HCT116 (cell line): Measurements from ENCODE around the gene ABCC1. TPM values are rescaled to one million over a fixed set of nuclear protein-coding genes. Genes with fewer than 3 reads are reported as not detected.

ENCODE experiments used
- ATAC-seq: fragments of 200-7000 bp; cut with Tn5 transposase; 2 replicates; pipeline ENCODE4 v1.9.1; 2020; ENCODE audit warnings: mild to moderate bottlenecking, moderate library complexity
- BruUV-seq: library from RNA; stranded (reverse); fragments of 400-500 nt; replicated peaks from 2 replicates; lab custom pipeline; 2021; lab: Mats Ljungman, UMichigan
- CTCF ChIA-PET: fragments of 300-600 bp; sonication (Branson Sonifier 250); formaldehyde crosslinking; loops from one replicate; lab custom pipeline; 2021; ENCODE audit warnings: antibody characterized with exemption; lab: Charles Lee
- POLR2A ChIA-PET: fragments of 300-600, 350-600 bp; sonication (Branson Sonifier 250); formaldehyde crosslinking; loops from one replicate; lab custom pipeline; 2021; ENCODE audit warnings: antibody characterized with exemption; lab: Charles Lee
- RAD21 ChIA-PET, 2 experiments: fragments of 300-600 bp; sonication (Branson Sonifier 250); formaldehyde crosslinking; loops; one replicate each; lab custom pipeline; 2023; ENCODE audit warnings: low total read pairs in 2 of 2; ENCODE audit not compliant: uncharacterized antibody in 2 of 2, unreplicated experiment in 2 of 2, low non-redundant PET in 1 of 2; lab: Charles Lee
- DNase-seq: peaks from one replicate; pipeline ENCODE4 v3.0.0-alpha.2; 2010; ENCODE audit warnings: low read depth, low spot score
- H2AFZ ChIP-seq: fragments of 200-600 bp; shearing (Covaris generic), sonication (generic); 2 replicates; pipeline ENCODE4 v1.6.1; 2017; ENCODE audit warnings: low read depth, mixed run types, mixed read lengths, antibody characterized with exemption, low read length; ENCODE audit not compliant: poor library complexity, severe bottlenecking
- H3K27ac ChIP-seq: 2 replicates; pipeline ENCODE4 v1.5.1; 2012; ENCODE audit warnings: low read depth, low read length
- H3K27me3 ChIP-seq: fragments of 200-600 bp; sonication (generic); 2 replicates; pipeline ENCODE4 v1.6.1; 2016; ENCODE audit warnings: mixed run types, low read length, mixed read lengths; ENCODE audit not compliant: insufficient read depth
- H3K36me3 ChIP-seq, 2 experiments: fragments of 200-500 bp in 1 of 2; fragments of 200-600 bp in 1 of 2; sonication (Bioruptor generic) in 1 of 2; sonication (generic) in 1 of 2; 2 replicates each; pipeline versions ENCODE4 v1.5.1 to v1.6.1; 2014 to 2016; ENCODE audit warnings: low read length in 2 of 2, inconsistent platforms in 1 of 2, mixed read lengths in 1 of 2, mixed run types in 1 of 2; ENCODE audit not compliant: insufficient read depth in 2 of 2, control insufficient read depth in 1 of 2
- H3K4me1 ChIP-seq, 2 experiments: fragments of 200-600 bp in 1 of 2; sonication (generic) in 1 of 2; 2 replicates each; pipeline versions ENCODE4 v1.5.1 to v1.6.1; 2012 to 2017; ENCODE audit warnings: low read length in 2 of 2, inconsistent platforms in 1 of 2, mild to moderate bottlenecking in 1 of 2, mixed read lengths in 1 of 2, mixed run types in 1 of 2, moderate library complexity in 1 of 2; ENCODE audit not compliant: insufficient read depth in 2 of 2, control insufficient read depth in 1 of 2
- H3K4me2 ChIP-seq: fragments of 200-600 bp; sonication (generic); 2 replicates; pipeline ENCODE4 v1.6.1; 2017; ENCODE audit warnings: mixed run types, low read length, mixed read lengths
- H3K4me3 ChIP-seq, 2 experiments: fragments of 200-600 bp in 1 of 2; sonication (generic) in 1 of 2; replicated peaks in 1 of 2; 2 replicates each; pipeline ENCODE4 v1.5.1; 2011 to 2016; ENCODE audit warnings: low read length in 2 of 2, control low read depth in 1 of 2, low read depth in 1 of 2, mild to moderate bottlenecking in 1 of 2, mixed read lengths in 1 of 2, mixed run types in 1 of 2
- H3K79me2 ChIP-seq: fragments of 200-600 bp; sonication (generic); 2 replicates; pipeline ENCODE4 v1.6.1; 2017; ENCODE audit warnings: mild to moderate bottlenecking, mixed run types, low read length, moderate library complexity, mixed read lengths; ENCODE audit not compliant: insufficient read depth
- H3K9ac ChIP-seq: fragments of 200-600 bp; sonication (generic); 2 replicates; pipeline ENCODE4 v1.6.1; 2016; ENCODE audit warnings: low read length, mixed read lengths
- H3K9me2 ChIP-seq: fragments of 200-600 bp; sonication (generic), shearing (Covaris generic); 2 replicates; pipeline ENCODE4 v1.6.1; 2017; ENCODE audit warnings: mixed run types, mild to moderate bottlenecking, moderate library complexity; ENCODE audit not compliant: insufficient read depth
- H3K9me3 ChIP-seq, 2 experiments: fragments of 200-500 bp in 1 of 2; fragments of 200-600 bp in 1 of 2; sonication (Bioruptor generic) in 1 of 2; sonication (generic) in 1 of 2; 2 replicates each; pipeline ENCODE4 v1.6.1; 2014 to 2017; ENCODE audit warnings: low read length in 2 of 2, mixed read lengths in 2 of 2, inconsistent platforms in 1 of 2, low read depth in 1 of 2, mild to moderate bottlenecking in 1 of 2, mixed run types in 1 of 2, moderate library complexity in 1 of 2; ENCODE audit not compliant: control insufficient read depth in 1 of 2, insufficient read depth in 1 of 2
- H4K20me1 ChIP-seq: fragments of 200-600 bp; sonication (generic), shearing (Covaris generic); 2 replicates; pipeline ENCODE4 v1.6.1; 2017; ENCODE audit warnings: mixed run types, mild to moderate bottlenecking, moderate library complexity; ENCODE audit not compliant: insufficient read depth
- CEBPB ChIP-seq: IDR thresholded peaks from 2 replicates; pipeline ENCODE4 v1.6.1; 2012; ENCODE audit warnings: low read depth
- SP1 ChIP-seq: IDR thresholded peaks from 2 replicates; pipeline ENCODE4 v1.6.1; 2012; ENCODE audit warnings: low read depth
- intact Hi-C: fragments of 100-400 bp; cut with micrococcal nuclease; formaldehyde crosslinking; loops from 2 replicates; pipeline ENCODE4 v1.10.0; 2022
- total RNA-seq: library from RNA; stranded (reverse); gene quantifications from one replicate; pipeline ENCODE4 v1.2.1, GENCODE V29; 2021; ENCODE audit not compliant: unreplicated experiment
- TF ChIP-seq, protein P1 (sequence below): IDR thresholded peaks from 2 replicates; pipeline ENCODE4 v1.6.1; 2012

Gene ABCC1
- total RNA-seq, 1 experiment from 2014 or later, result 61.9 TPM

DNA sequence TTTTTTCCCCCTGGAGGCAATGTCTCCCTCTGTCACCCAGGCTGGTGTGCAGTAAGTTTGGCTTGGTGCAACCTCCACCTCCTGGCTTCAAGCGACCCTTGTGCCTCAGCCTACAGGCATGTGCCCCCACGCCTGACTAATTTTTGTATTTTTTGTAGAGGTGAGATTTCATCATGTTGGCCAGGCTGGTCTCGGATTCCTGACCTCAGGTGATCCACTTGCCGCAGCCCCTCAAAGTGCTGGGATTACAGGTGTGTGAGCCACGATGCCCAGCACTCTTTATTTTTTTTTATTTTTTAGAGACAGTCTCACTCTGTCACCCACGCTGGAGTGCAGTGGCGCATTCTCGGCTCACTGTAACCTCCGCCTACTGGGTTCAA lies 160.7 kb downstream of the ABCC1 start:
- no peak for ATAC-seq
- no peaks in the 10 kb centered on the region for H3K9me2 ChIP-seq
- H3K4me1 ChIP-seq, result no peaks in the 10 kb centered on the region
- intact Hi-C loops, result no loop called here
- no TSS peak for BruUV-seq
- CTCF ChIA-PET, result no interaction called here
- no peak overlapping the region for H3K4me3 ChIP-seq
- no peak overlapping the region for H2AFZ ChIP-seq
- RAD21 ChIA-PET, result no interaction called here
- no peak for DNase-seq
- POLR2A ChIA-PET, result no interaction called here
- TF ChIP-seq, protein P1, sequence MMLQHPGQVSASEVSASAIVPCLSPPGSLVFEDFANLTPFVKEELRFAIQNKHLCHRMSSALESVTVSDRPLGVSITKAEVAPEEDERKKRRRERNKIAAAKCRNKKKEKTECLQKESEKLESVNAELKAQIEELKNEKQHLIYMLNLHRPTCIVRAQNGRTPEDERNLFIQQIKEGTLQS, result no peak
- TF ChIP-seq SP1, result no peak
- H3K79me2 ChIP-seq, result no peaks in the 10 kb centered on the region
- H3K4me2 ChIP-seq, result no peak overlapping the region
- H3K27me3 ChIP-seq, result no peaks in the 10 kb centered on the region
- peaks cover 38 to 49% of the 10 kb centered on the region in 2 experiments; a peak in 3 of 4 replicates for H3K36me3 ChIP-seq
- H3K9ac ChIP-seq, result no peak overlapping the region
- no peaks in the 10 kb centered on the region for H3K9me3 ChIP-seq
- no peaks in the 10 kb centered on the region for H4K20me1 ChIP-seq
- no peak overlapping the region for H3K27ac ChIP-seq

DNA sequence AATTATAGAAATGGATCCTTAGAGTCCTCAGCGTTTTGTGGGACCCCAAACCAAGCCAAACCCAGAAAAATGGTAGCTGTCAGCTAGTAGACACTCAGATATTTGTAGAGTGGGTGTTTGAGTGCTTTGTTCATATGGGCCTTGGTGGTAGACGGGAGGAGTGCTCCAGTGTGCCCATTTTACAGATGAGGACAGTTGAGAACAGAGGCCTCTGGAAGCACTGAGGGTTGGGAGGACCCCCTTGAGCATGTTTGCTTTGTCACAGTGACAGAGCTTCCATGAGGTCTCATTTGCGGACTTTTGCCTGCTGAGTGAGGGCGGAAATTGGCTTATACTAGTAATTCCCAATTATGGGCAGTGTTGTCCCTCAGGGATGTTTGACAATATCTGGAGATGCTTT lies 162.2 kb downstream of the ABCC1 start:
- Histone ChIP-seq H4K20me1 (no peaks in the 10 kb centered on the region), H3K9me2 (no peaks in the 10 kb centered on the region), H3K9ac (no peak overlapping the region), H3K27ac (no peak overlapping the region), H2AFZ (no peak overlapping the region), H3K4me1 (no peaks in the 10 kb centered on the region), H3K4me3 (no peak overlapping the region), H3K4me2 (no peak overlapping the region), H3K9me3 (no peaks in the 10 kb centered on the region), H3K79me2 (peaks cover under 1% of the 10 kb centered on the region; the same call in 1 of the 2 replicates), H3K36me3 (peaks cover 35 to 52% of the 10 kb centered on the region in 2 experiments; a peak in 3 of 4 replicates), H3K27me3 (no peaks in the 10 kb centered on the region)
- intact Hi-C loops, result no loop called here
- ChIA-PET CTCF (no interaction called here), POLR2A (no interaction called here), RAD21 (no interaction called here)
- TF ChIP-seq CEBPB, result no peak
- ATAC-seq (no peak), DNase-seq (no peak)
- no TSS peak for BruUV-seq
